Endodermal cell (in vitro differentiated cells): Measurements from ENCODE around the gene TMEM213. TPM values are rescaled to one million over a fixed set of nuclear protein-coding genes. Genes with fewer than 3 reads are reported as not detected.
A peak's percentile ranks its signal among the peaks of the same experiment; 100 is the strongest.

ENCODE experiments used
- DNase-seq: peaks from one replicate; pipeline ENCODE4 v3.0.0-alpha.2; 2017
- H3K27ac ChIP-seq: 2 replicates; pipeline ENCODE4 v1.5.1; 2013; ENCODE audit warnings: mild to moderate bottlenecking, low read depth, low read length, moderate library complexity
- H3K27me3 ChIP-seq: 2 replicates; pipeline ENCODE4 v1.6.1; 2013; ENCODE audit warnings: mild to moderate bottlenecking, low read length, moderate library complexity; ENCODE audit not compliant: insufficient read depth, control insufficient read depth, poor library complexity, severe bottlenecking
- H3K36me3 ChIP-seq: 2 replicates; pipeline ENCODE4 v1.7.0; 2013; ENCODE audit warnings: mild to moderate bottlenecking, low read length, moderate library complexity; ENCODE audit not compliant: control insufficient read depth, insufficient read depth
- H3K4me1 ChIP-seq: one replicate; pipeline ENCODE4 v1.7.0; 2013; ENCODE audit warnings: low read length; ENCODE audit not compliant: control insufficient read depth, insufficient read depth
- H3K4me3 ChIP-seq: 2 replicates; pipeline ENCODE4 v1.5.1; 2013; ENCODE audit warnings: mild to moderate bottlenecking, low read length, moderate library complexity
- H3K9ac ChIP-seq: 2 replicates; pipeline ENCODE4 v1.6.1; 2013; ENCODE audit warnings: mild to moderate bottlenecking, low read length, moderate library complexity; ENCODE audit not compliant: poor library complexity, severe bottlenecking; ENCODE audit errors: extremely low read depth
- H3K9me3 ChIP-seq: 2 replicates; pipeline ENCODE4 v1.6.1; 2013; ENCODE audit warnings: mild to moderate bottlenecking, low read length, moderate library complexity; ENCODE audit not compliant: control insufficient read depth
- H3K27ac Mint-ChIP-seq: 2 replicates; pipeline ENCODE4 v1.8.0; 2020; ENCODE audit warnings: mixed read lengths
- H3K27me3 Mint-ChIP-seq: 2 replicates; pipeline ENCODE4 v1.8.0; 2021; ENCODE audit warnings: mild to moderate bottlenecking, mixed read lengths; ENCODE audit not compliant: insufficient read depth
- H3K36me3 Mint-ChIP-seq: 2 replicates; pipeline ENCODE4 v1.8.0; 2020; ENCODE audit warnings: low read depth, mixed read lengths
- H3K4me1 Mint-ChIP-seq: 2 replicates; pipeline ENCODE4 v1.8.0; 2020; ENCODE audit warnings: mixed read lengths
- H3K4me3 Mint-ChIP-seq: 2 replicates; pipeline ENCODE4 v1.8.0; 2020; ENCODE audit warnings: mild to moderate bottlenecking, moderate library complexity, mixed read lengths
- H3K9me3 Mint-ChIP-seq: 2 replicates; pipeline ENCODE4 v1.8.0; 2020; ENCODE audit warnings: mild to moderate bottlenecking, mixed read lengths
- CTCF ChIP-seq: fragments of 200-600 bp; sonication (generic); conservative IDR thresholded peaks from 2 replicates; pipeline ENCODE4 v1.5.0; 2021; ENCODE audit warnings: antibody characterized with exemption, mild to moderate bottlenecking
- WGBS, 2 experiments: methylation state at CpG; one replicate each; pipeline versions ENCODE4 v1.1.5 to v1.1.7; 2013; ENCODE audit warnings: missing lambda C conversion rate in 2 of 2, mixed read lengths in 1 of 2; ENCODE audit not compliant: insufficient coverage in 1 of 2, insufficient read length in 1 of 2; 5-methylcytosine and 5-hydroxymethylcytosine counted together
- total RNA-seq, 2 donors: library from RNA; stranded (reverse); fragmentation: NEBNext Ultra II Directional in 1 of 2; extraction: Animal tissue kit (Norgen Biotek cat#: 25700) in 1 of 2; gene quantifications; 2 replicates in 1 of 2; 3 replicates in 1 of 2; pipeline ENCODE4 v1.2.1, GENCODE V29; 2021

Gene TMEM213
- total RNA-seq, 2 donors from 2014 or later = not detected

- H3K4me1 ChIP-seq = no peaks in the 10 kb centered on the region
- Mint-ChIP-seq H3K4me3 (no peak overlapping the region), H3K27ac (peak overlapping the region; percentile 13), H3K9me3 (no peaks in the 10 kb centered on the region), H3K4me1 (no peaks in the 10 kb centered on the region), H3K27me3 (no peaks in the 10 kb centered on the region), H3K36me3 (peaks cover 54% of the 10 kb centered on the region)
- peaks cover 22% of the 10 kb centered on the region for H3K36me3 ChIP-seq
- H3K9ac ChIP-seq = no peak overlapping the region
- no peaks in the 10 kb centered on the region for H3K9me3 ChIP-seq
- no peak for DNase-seq
- no peak for TF ChIP-seq CTCF
- no peak overlapping the region for H3K27ac ChIP-seq
- H3K4me3 ChIP-seq = no peak overlapping the region
- 93 to 94% methylated on average over 2 to 5 of the region's 5 CpGs for WGBS, 2 experiments
- H3K27me3 ChIP-seq = no peaks in the 10 kb centered on the region
Observed at GRCh38 chr7:138871814-138872090, 74.0 kb downstream of the TMEM213 start.

GRCh38 chr7:138872576-138872975 lies 74.8 kb downstream of the TMEM213 start:
- no peaks in the 10 kb centered on the region for H3K27me3 Mint-ChIP-seq
- TF ChIP-seq CTCF = no peak
- Histone ChIP-seq H3K27ac (no peak overlapping the region), H3K9ac (no peak overlapping the region), H3K27me3 (no peaks in the 10 kb centered on the region), H3K4me1 (no peaks in the 10 kb centered on the region), H3K9me3 (no peaks in the 10 kb centered on the region), H3K36me3 (peaks cover 23% of the 10 kb centered on the region), H3K4me3 (no peak overlapping the region)
- H3K27ac Mint-ChIP-seq = no peak overlapping the region
- no peaks in the 10 kb centered on the region for H3K9me3 Mint-ChIP-seq
- 90 to 97% methylated on average over 4 of the region's 4 CpGs for whole genome bisulfite sequencing, 2 experiments
- no peak overlapping the region for H3K4me3 Mint-ChIP-seq
- peaks cover 51% of the 10 kb centered on the region for H3K36me3 Mint-ChIP-seq
- DNase-seq = no peak
- H3K4me1 Mint-ChIP-seq = no peaks in the 10 kb centered on the region

- peaks cover 51% of the 10 kb centered on the region for H3K36me3 Mint-ChIP-seq
- Histone ChIP-seq H3K9me3 (no peaks in the 10 kb centered on the region), H3K4me1 (no peaks in the 10 kb centered on the region), H3K4me3 (no peak overlapping the region), H3K9ac (no peak overlapping the region), H3K27me3 (no peaks in the 10 kb centered on the region), H3K36me3 (peaks cover 27% of the 10 kb centered on the region), H3K27ac (no peak overlapping the region)
- no peak overlapping the region for H3K4me3 Mint-ChIP-seq
- no peaks in the 10 kb centered on the region for H3K9me3 Mint-ChIP-seq
- TF ChIP-seq CTCF = no peak
- WGBS, 2 experiments = 88% methylated on average over 5 of the region's 5 CpGs; no CpG with 5 or more reads in 1 of the 2 experiments
- no peaks in the 10 kb centered on the region for H3K4me1 Mint-ChIP-seq
- DNase-seq = no peak
- no peaks in the 10 kb centered on the region for H3K27me3 Mint-ChIP-seq
- H3K27ac Mint-ChIP-seq = no peak overlapping the region
Observed at GRCh38 chr7:138873220-138873892, 75.6 kb downstream of the TMEM213 start.
